Heart left ventricle (tissue), 16 donors: ENCODE data around the gene MLPH. TPM values are rescaled to one million over a fixed set of nuclear protein-coding genes. Genes with fewer than 3 reads are reported as not detected.

Experiments
- ATAC-seq, 4 donors: fragments of 200-7000 bp; cut with Tn5 transposase; one replicate each; pipeline ENCODE4 v1.9.1; 2020 to 2022; ENCODE audit warnings: moderate library complexity in 4 of 4, mild to moderate bottlenecking in 3 of 4, moderate number of reproducible peaks in 1 of 4
- DNase-seq, 5 donors: peaks; one replicate each; pipeline ENCODE4 v3.0.0-alpha.2; 2020
- H3K27ac ChIP-seq, 12 donors: fragments of 200-600 bp; sonication (generic) in 4 of 12; one replicate each; pipeline versions ENCODE4 v1.5.0 to v1.8.0; 2016 to 2022; ENCODE audit warnings: mild to moderate bottlenecking in 2 of 12
- H3K27me3 ChIP-seq, 9 donors: fragments of 200-600 bp; sonication (generic) in 2 of 9; one replicate each; pipeline versions ENCODE4 v1.5.1 to v1.8.0; 2016 to 2022; ENCODE audit warnings: mild to moderate bottlenecking in 3 of 9
- H3K36me3 ChIP-seq, 9 donors: fragments of 200-600 bp; sonication (generic) in 2 of 9; one replicate each; pipeline versions ENCODE4 v1.5.0 to v1.8.0; 2018 to 2022; ENCODE audit warnings: mild to moderate bottlenecking in 2 of 9
- H3K4me1 ChIP-seq, 12 donors: fragments of 200-600 bp; sonication (generic) in 4 of 12; one replicate each; pipeline versions ENCODE4 v1.5.0 to v1.8.0; 2016 to 2022; ENCODE audit warnings: mild to moderate bottlenecking in 3 of 12
- H3K4me3 ChIP-seq, 12 donors: fragments of 200-600 bp; sonication (generic) in 4 of 12; one replicate each; pipeline versions ENCODE4 v1.5.0 to v1.8.0; 2017 to 2022; ENCODE audit warnings: mild to moderate bottlenecking in 9 of 12, moderate library complexity in 4 of 12
- H3K9me3 ChIP-seq, 12 donors: fragments of 200-600 bp; sonication (generic) in 4 of 12; one replicate each; pipeline versions ENCODE4 v1.5.0 to v1.8.0; 2016 to 2022; ENCODE audit warnings: mild to moderate bottlenecking in 1 of 12
- POLR2A ChIP-seq, 2 donors: fragments of 450-650 bp; IDR thresholded peaks; one replicate each; pipeline ENCODE4 v1.6.1; 2017; ENCODE audit warnings: antibody characterized with exemption in 2 of 2, mild to moderate bottlenecking in 2 of 2, moderate library complexity in 2 of 2
- WGBS, 4 donors: extraction: QIAGEN DNeasy Blood & Tissue Kit in 2 of 4; methylation state at CpG; one replicate each; pipeline versions ENCODE4 v1.1.5 to v1.1.7; 2013 to 2018; 5-methylcytosine and 5-hydroxymethylcytosine counted together
- intact Hi-C, 10 donors: fragments of 100-400 bp; cut with DNase I; formaldehyde crosslinking; loops; one replicate each; pipeline versions ENCODE4 v1.11.1 to v1.14.2; 2022
- polyA plus RNA-seq, 2 donors: library from polyadenylated mRNA; stranded (reverse); fragments of 200-250 nt; gene quantifications; one replicate each; pipeline ENCODE4 v1.2.3, GENCODE V29; 2013
- total RNA-seq, 9 donors: library from RNA; depleted of rRNA in 2 of 9; stranded (reverse); fragments of >200 nt in 2 of 9; fragmentation: NEBNext Ultra II Directional in 3 of 9; extraction: Animal tissue kit (Norgen Biotek cat#: 25700) in 3 of 9; gene quantifications; one replicate each; pipeline versions ENCODE4 v1.1.0 to v1.2.4, GENCODE V29; 2016 to 2023
- TF ChIP-seq, protein P1 (sequence below), 12 donors: fragments of 200-600 bp; sonication (generic) in 4 of 12; IDR thresholded peaks; one replicate each; pipeline versions ENCODE4 v1.5.0 to v1.8.0; 2018 to 2022; ENCODE audit warnings: antibody characterized with exemption in 12 of 12, mild to moderate bottlenecking in 5 of 12
- donor health status: ischemic (EF 13 %, LVEDD 7.1; RV severe dilation, severe dysfunction).
- donor health status: healthy with polysubstance abuse.
- donor health status: DM: no; HTN: yes; CAD: no.
- donor health status: DM: no; HTN: no; CAD: no.
- donor health status: ischemic (EF 25% LVEDD 6.9; RV normal size, moderate dysfunction).
- donor health status: ischemic (EF 25% LVEDD 5.7; RV mildly dilated, moderate dysfunction).
- donor health status: healthy.
- donor health status: DM: yes; HTN: yes; CAD: no.
- donor health status: ischemic (EF 35%, LVEDD 5.7; RV mildly dilated, moderate dysfunction).
- donor health status: nonischemic (EF 11% LVEDD 7.7; RV severe dilation, severe dysfunction).
- donor health status: DM: yes; HTN: yes; CAD: no.
- donor health status: PGD.
- donor health status: ischemic (EF 29% LVEDD 5.4; RV normal size, mild dysfunction).
- donor health status: nonischemic (EF 23%, LVEDD 6.1; RV moderate dilation, normal function).

The MLPH gene
- total and polyA plus RNA-seq, 11 donors, result 18.3 to 60.3 (median 30.7) TPM

DNA sequence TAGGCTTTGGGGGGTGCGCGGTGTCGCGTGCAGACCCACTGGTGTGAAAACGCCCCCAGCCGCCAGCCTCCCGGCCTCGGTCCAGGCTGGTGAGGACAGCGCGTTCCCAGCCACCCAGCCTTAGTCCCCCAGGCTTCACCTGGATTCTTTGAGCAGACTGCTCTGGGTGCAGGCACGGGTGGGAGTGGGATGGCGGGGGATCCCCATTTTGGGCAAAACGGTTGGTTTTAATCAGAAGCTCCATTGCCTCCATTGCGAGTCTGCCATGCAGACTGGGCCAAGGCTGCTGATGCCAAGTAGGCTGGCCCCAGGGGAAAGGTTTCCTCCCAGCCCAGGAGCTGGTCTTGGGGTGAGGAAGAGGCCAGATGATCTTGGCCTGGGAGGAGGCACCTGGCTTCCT is 445 bp downstream of the MLPH start:
- ATAC-seq, result peak; percentile 6 to 24 (median 12)
- no peaks in the 10 kb centered on the region for H3K36me3 ChIP-seq
- no peak for DNase-seq
- peaks cover 0 to 42% (median 10%) of the 10 kb centered on the region in 9 donors for H3K27me3 ChIP-seq
- peaks cover 0 to 54% (median 20%) of the 10 kb centered on the region in 12 donors for H3K4me1 ChIP-seq
- TF ChIP-seq POLR2A (IDR thresholded peaks at IDR 0.05), result no peak
- TF ChIP-seq, protein P1, sequence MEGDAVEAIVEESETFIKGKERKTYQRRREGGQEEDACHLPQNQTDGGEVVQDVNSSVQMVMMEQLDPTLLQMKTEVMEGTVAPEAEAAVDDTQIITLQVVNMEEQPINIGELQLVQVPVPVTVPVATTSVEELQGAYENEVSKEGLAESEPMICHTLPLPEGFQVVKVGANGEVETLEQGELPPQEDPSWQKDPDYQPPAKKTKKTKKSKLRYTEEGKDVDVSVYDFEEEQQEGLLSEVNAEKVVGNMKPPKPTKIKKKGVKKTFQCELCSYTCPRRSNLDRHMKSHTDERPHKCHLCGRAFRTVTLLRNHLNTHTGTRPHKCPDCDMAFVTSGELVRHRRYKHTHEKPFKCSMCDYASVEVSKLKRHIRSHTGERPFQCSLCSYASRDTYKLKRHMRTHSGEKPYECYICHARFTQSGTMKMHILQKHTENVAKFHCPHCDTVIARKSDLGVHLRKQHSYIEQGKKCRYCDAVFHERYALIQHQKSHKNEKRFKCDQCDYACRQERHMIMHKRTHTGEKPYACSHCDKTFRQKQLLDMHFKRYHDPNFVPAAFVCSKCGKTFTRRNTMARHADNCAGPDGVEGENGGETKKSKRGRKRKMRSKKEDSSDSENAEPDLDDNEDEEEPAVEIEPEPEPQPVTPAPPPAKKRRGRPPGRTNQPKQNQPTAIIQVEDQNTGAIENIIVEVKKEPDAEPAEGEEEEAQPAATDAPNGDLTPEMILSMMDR (IDR thresholded peaks at IDR 0.05), result no peak
- intact Hi-C loops, result no loop called here
- peaks cover 0 to 19% (median 11%) of the 10 kb centered on the region in 12 donors for H3K9me3 ChIP-seq
- H3K4me3 ChIP-seq, result peak overlapping the region; percentile 40 to 65 (median 58)
- H3K27ac ChIP-seq, result peak overlapping the region in 11 of 12 donors; percentile 48 to 90 (median 75)
- 25 to 47% (median 28%) methylated on average over 10 to 14 of the region's 14 CpGs for WGBS, 4 donors

DNA sequence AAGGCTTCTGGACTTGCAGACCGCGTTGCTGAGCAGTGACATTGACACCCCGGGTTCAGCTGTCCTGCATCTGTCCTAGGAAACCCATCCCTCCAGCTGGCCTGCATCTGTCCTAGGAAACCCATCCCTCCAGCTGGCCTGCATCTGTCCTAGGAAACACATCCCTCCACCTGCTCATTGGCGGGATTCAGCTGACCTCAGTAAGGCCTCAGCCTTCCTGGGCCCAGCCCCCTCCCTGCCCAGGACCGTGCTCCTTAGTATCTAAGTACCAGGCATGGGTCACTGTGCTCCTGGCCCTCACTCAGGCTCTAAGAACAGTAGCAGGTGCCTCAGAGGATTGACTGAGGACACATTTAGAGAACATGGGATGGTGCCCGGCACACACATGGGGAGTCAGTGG is 1.2 kb downstream of the MLPH start:
- peaks cover 0 to 42% (median 10%) of the 10 kb centered on the region in 9 donors for H3K27me3 ChIP-seq
- peak overlapping the region in 5 of 12 donors; percentile 59 to 65 (median 63) for H3K4me3 ChIP-seq
- peaks cover 0 to under 1% (median 0%) of the 10 kb centered on the region in 9 donors for H3K36me3 ChIP-seq
- TF ChIP-seq, protein P1 (IDR thresholded peaks at IDR 0.05), result no peak
- TF ChIP-seq POLR2A (IDR thresholded peaks at IDR 0.05), result no peak
- 55 to 82% (median 70%) methylated on average over 6 of the region's 6 CpGs for WGBS, 4 donors
- DNase-seq (no peak), ATAC-seq (peak in 3 of 4 donors; percentile 9 to 12 (median 11))
- H3K4me1 ChIP-seq, result peaks cover 0 to 47% (median 13%) of the 10 kb centered on the region in 12 donors
- peaks cover 0 to 19% (median 11%) of the 10 kb centered on the region in 12 donors for H3K9me3 ChIP-seq
- intact Hi-C loops, result no loop called here
- peak overlapping the region in 8 of 12 donors; percentile 44 to 90 (median 76) for H3K27ac ChIP-seq

DNA sequence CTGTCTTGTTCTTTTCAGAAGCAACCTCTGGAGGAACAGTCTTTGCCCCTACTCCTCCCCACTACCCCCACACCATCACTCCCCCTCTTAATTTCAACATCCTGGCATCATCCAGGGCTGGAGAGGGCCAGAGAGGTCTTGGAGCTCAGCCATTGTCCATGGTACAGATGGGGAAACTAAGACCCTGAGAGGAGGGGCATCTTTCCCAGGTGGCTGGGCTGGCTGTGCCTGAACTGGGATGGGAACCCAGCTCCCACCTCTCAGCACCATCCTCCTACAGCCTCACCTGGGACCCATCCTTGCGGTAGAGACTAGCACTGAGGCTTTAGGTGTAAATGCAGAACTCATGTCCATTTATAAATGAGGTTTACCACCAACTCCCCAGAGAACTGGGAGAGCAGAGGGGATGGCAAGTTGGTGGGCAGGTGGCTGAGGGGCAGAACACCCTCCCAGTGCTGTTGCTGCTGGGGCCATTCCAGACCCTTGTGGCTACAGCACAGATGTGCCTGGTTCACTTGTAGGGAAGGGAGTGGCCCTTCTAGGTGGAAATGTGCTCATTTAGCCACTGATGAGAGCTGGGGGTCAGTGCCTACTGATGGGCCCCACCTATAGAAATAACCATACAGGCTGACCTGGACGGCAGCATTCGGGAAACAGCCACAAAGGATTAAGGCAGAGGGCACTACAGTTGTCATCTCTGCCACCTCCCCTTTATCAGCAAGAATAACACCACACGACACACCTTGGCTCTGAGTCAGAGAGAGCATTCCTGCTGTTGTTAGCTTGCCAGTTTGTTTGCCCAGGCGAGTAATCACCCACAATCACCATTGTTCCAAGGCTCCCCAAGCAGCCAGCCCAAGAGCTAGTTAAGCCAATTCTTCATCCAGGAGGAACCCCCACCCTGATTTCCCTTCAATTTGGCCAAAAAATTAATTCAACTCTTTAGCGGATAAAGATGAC is 2.1 kb downstream of the MLPH start:
- peak in 2 of 5 donors; percentile 51 to 56 for DNase-seq
- TF ChIP-seq POLR2A (IDR thresholded peaks at IDR 0.05), result no peak
- TF ChIP-seq, protein P1 (IDR thresholded peaks at IDR 0.05), result no peak
- Histone ChIP-seq H3K27ac (peak overlapping the region in 11 of 12 donors; percentile 3 to 90 (median 66)), H3K4me1 (peaks cover 0 to 45% (median 13%) of the 10 kb centered on the region in 12 donors), H3K27me3 (peaks cover 0 to 42% (median 10%) of the 10 kb centered on the region in 9 donors), H3K36me3 (peaks cover 0 to 4% (median 0%) of the 10 kb centered on the region in 9 donors), H3K9me3 (peaks cover 0 to 19% (median 11%) of the 10 kb centered on the region in 12 donors), H3K4me3 (no peak overlapping the region)
- intact Hi-C loops, result no loop called here
- ATAC-seq, result peak; percentile 32 to 74 (median 58)
- 48 to 54% (median 51%) methylated on average over 4 to 6 of the region's 6 CpGs for WGBS, 4 donors
